Epithelial cell of proximal tubule (primary cell): ENCODE measurements around the gene CDHR5. TPM values are rescaled to one million over a fixed set of nuclear protein-coding genes. Genes with fewer than 3 reads are reported as not detected.

Experiments
- DNase-seq: peaks from one replicate; pipeline ENCODE4 v3.0.0-alpha.2; 2011; ENCODE audit warnings: low read depth
- H3K4me3 ChIP-seq: 2 replicates; pipeline ENCODE4 v1.5.1; 2011; ENCODE audit warnings: low read depth, mild to moderate bottlenecking, low read length
- total RNA-seq: library from RNA; depleted of rRNA; stranded (reverse); fragments of >200 nt; gene quantifications from 2 replicates; pipeline ENCODE4 v1.2.3, GENCODE V29; 2015
- TF ChIP-seq, protein P1 (sequence below): conservative IDR thresholded peaks from 2 replicates; pipeline ENCODE4 v1.5.1; 2012; ENCODE audit warnings: low read depth, mild to moderate bottlenecking, low read length

CDHR5 gene
- total RNA-seq, 1 donor from 2014 or later: not detected

DNA sequence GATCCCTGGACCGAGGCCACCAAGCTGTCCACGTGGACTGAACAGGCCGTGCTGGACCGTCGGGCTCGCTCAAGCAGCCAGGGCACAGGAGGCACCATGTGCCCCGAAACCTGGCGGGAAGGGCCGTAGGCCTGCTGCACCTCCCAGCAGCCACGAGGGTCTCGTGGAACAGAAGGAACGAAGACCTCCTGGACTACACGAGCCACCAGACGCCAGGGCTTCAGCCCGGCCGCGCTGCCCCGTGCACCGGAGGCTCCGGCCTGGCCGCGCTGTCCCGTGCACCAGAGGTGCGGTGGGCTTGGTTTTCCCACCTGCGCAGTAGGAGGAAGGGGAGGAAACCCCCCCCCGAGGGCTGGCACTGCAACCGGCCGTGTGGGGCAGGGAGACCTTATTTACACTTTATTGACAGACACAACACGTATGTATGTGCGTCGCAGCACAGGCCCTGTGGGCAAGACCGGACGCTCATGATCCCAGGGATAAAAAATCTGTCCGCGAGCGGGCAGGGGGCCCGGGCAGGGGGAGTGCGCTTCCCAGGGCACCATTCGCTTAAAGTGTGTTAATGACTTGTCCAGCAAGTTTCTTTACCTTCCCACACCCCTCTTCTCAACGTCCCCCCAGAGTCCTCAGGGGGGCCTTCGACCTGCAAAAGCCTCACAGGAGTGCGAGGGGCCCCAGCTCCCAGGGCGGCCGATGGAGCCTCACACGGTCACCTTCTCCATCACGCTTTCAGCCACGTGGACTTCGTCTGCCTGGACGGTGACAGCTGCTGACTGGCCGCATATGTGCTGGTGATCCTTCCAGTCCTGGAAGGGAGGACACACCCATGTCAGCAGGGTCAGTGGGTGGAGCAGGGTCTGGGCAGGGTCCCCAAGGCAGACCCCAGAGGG is 19.3 kb upstream of the CDHR5 start:
- no peak for DNase-seq
- TF ChIP-seq, protein P1, sequence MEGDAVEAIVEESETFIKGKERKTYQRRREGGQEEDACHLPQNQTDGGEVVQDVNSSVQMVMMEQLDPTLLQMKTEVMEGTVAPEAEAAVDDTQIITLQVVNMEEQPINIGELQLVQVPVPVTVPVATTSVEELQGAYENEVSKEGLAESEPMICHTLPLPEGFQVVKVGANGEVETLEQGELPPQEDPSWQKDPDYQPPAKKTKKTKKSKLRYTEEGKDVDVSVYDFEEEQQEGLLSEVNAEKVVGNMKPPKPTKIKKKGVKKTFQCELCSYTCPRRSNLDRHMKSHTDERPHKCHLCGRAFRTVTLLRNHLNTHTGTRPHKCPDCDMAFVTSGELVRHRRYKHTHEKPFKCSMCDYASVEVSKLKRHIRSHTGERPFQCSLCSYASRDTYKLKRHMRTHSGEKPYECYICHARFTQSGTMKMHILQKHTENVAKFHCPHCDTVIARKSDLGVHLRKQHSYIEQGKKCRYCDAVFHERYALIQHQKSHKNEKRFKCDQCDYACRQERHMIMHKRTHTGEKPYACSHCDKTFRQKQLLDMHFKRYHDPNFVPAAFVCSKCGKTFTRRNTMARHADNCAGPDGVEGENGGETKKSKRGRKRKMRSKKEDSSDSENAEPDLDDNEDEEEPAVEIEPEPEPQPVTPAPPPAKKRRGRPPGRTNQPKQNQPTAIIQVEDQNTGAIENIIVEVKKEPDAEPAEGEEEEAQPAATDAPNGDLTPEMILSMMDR: no peak
- H3K4me3 ChIP-seq: no peak overlapping the region

DNA sequence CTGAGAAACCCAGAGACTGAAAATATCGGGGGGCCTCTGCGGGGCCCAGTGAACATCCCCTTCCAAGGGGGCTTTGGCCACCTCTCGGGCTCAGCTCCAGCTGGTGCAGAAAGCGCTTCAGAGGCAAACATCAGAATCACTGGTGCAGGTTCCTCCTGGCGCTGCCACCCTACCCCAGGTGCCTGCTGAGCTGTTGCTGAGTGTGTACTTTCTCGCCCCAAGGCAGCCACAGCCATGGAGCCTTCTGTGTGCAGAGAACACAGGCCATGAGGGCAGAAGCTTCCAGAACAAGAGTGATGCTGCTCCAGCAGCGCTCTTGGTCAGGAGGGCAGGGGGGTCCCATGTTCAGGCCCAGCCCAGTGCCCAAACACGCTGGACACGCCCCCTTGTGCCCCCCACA is 18.6 kb upstream of the CDHR5 start:
- DNase-seq: no peak
- H3K4me3 ChIP-seq: no peak overlapping the region
- TF ChIP-seq, protein P1: no peak

DNA sequence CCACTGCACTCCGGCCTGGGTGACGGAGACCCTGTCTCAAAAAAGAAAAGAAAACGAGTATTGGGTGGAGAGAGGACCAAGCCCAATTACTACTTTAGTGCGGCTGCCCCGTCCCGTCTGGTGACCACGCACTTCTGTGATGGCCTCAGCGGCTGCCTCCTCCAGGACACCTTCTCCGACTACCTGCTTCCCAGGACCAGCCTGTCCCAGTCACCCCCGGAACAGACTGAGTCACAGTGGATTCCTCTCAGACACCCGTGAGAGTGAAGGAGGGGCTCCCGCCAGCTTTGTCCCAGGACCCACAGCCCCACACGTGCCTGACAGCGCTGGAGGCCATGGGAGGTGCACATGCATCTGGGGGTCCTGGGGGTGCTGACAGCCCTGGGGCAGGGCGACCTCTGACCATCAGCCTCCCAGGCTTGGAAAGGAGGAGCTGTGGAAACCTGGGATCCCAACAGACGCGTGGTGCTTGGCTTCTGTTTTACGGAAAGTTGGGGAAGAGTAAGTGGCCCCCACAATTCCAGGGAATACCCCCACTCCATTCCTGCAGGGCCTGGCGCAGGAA is 17.1 kb upstream of the CDHR5 start:
- DNase-seq: no peak
- TF ChIP-seq, protein P1: no peak
- no peak overlapping the region for H3K4me3 ChIP-seq

DNA sequence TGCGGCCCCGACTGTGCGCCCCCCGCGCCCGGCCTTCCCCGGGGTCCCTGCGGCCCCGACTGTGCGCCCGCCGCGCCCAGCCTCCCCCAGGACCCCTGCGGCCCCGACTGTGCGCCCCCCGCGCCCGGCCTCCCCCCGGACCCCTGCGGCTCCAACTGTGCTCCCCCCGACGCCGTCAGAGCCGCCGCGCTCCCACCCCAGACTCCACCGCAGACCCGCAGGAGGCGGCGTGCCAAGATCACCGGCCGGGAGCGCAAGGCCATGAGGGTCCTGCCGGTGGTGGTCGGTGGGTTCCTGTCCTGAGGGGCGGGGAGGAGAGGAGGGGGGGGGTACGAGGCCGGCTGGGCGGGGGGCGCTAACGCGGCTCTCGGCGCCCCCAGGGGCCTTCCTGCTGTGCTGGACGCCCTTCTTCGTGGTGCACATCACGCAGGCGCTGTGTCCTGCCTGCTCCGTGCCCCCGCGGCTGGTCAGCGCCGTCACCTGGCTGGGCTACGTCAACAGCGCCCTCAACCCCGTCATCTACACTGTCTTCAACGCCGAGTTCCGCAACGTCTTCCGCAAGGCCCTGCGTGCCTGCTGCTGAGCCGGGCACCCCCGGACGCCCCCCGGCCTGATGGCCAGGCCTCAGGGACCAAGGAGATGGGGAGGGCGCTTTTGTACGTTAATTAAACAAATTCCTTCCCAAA is 15.4 kb upstream of the CDHR5 start:
- TF ChIP-seq, protein P1: no peak
- no peak for DNase-seq

DNA sequence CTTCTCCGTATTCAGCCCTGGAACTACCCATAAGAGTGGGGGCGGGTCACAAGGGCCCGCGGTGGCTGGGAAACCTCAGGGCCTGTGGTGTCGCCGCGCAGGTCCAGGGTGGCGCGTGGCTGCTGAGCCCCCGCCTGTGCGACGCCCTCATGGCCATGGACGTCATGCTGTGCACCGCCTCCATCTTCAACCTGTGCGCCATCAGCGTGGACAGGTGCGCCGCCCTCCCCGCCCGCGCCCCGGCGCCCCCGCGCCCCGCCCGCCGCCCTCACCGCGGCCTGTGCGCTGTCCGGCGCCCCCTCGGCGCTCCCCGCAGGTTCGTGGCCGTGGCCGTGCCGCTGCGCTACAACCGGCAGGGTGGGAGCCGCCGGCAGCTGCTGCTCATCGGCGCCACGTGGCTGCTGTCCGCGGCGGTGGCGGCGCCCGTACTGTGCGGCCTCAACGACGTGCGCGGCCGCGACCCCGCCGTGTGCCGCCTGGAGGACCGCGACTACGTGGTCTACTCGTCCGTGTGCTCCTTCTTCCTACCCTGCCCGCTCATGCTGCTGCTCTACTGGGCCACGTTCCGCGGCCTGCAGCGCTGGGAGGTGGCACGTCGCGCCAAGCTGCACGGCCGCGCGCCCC is 14.7 kb upstream of the CDHR5 start:
- TF ChIP-seq, protein P1: no peak
- DNase-seq: no peak
- H3K4me3 ChIP-seq: no peak overlapping the region

More for the DNA sequence above, 15.4 kb upstream of the CDHR5 start:
- no peak overlapping the region for H3K4me3 ChIP-seq

DNA sequence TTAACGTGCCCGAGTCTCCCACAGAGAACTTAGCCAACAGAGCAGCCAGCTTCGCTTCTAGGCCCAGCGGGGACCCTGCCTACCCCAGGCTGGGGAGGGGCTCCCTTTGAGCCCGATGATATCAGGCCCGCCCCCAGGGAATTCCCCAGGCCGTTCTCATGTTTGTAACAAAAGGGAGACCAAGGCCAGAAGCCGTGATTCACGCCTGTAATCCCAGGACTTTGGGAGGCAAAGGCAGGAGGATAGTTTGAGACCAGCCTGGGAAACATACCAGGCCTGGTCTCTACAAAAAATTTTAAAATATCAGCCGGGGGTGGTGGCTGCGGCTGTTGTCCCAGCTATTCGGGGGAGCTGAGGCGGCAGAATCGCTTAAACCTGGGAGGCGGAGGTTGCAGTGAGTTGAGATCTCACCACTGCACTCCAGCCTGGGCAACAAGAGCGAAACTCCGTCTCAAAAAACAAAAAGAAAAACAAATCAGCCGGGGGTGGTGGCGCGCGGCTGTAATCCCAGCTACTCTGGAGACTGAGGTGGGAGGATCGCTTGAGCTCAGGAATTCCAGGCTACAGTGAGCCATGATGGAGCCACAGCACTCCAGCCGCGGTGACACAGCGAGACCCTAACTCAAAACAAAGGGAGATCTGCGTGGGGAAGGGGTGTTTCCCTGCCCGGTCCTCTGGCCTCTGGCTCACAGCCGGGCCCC is 14.0 kb upstream of the CDHR5 start:
- TF ChIP-seq, protein P1: no peak
- no peak overlapping the region for H3K4me3 ChIP-seq
- DNase-seq: no peak
